ENCODE results near the gene SPEF1.

The SPEF1 gene

GRCh38 chr20:3743251-3743650 is 38.0 kb downstream of the SPEF1 start:
- Histone ChIP-seq H3K9me2 (ENCODE audit: low read depth, low read length) (no peaks in the 10 kb centered on the region), H3K27ac (ENCODE audit: low read depth, low read length, poor library complexity, severe bottlenecking) (no peak overlapping the region), H3F3A (ENCODE audit: insufficient read depth, low read length) (no peaks in the 10 kb centered on the region), H3K79me2 (ENCODE audit: insufficient read depth, low read length) (no peaks in the 10 kb centered on the region), H3K4me1 (ENCODE audit: insufficient read depth, low read length, severe bottlenecking) (no peaks in the 10 kb centered on the region), H3K9me3 (ENCODE audit: low read length) (no peaks in the 10 kb centered on the region), H3K9ac (ENCODE audit: low read length) (no peak overlapping the region), H3K27me3 (ENCODE audit: insufficient read depth, low read length) (peaks cover 10% of the 10 kb centered on the region; the same call in 1 of the 2 replicates), H3K36me3 (ENCODE audit: insufficient read depth, low read length) (no peaks in the 10 kb centered on the region), H3K4me2 (ENCODE audit: low read length) (no peak overlapping the region), H2AFZ (ENCODE audit: low read length) (no peak overlapping the region), H4K20me1 (ENCODE audit: insufficient read depth, low read length) (no peaks in the 10 kb centered on the region), H3K4me3 (ENCODE audit: low read depth, low read length, poor library complexity, severe bottlenecking) (no peak overlapping the region)
- TF ChIP-seq EZH2 (IDR thresholded peaks at IDR 0.05; ENCODE audit: borderline replicate concordance, low read length) (no peak), CTCF (IDR thresholded peaks at IDR 0.05; ENCODE audit: low read length) (no peak)

- Histone ChIP-seq H3K4me3 (ENCODE audit: low read depth, low read length, poor library complexity, severe bottlenecking) (no peak overlapping the region), H3K27ac (ENCODE audit: low read depth, low read length, poor library complexity, severe bottlenecking) (no peak overlapping the region), H4K20me1 (ENCODE audit: insufficient read depth, low read length) (no peaks in the 10 kb centered on the region), H3K4me2 (ENCODE audit: low read length) (no peak overlapping the region), H2AFZ (ENCODE audit: low read length) (no peak overlapping the region), H3F3A (ENCODE audit: insufficient read depth, low read length) (no peaks in the 10 kb centered on the region), H3K36me3 (ENCODE audit: insufficient read depth, low read length) (no peaks in the 10 kb centered on the region), H3K9ac (ENCODE audit: low read length) (no peak overlapping the region), H3K9me2 (ENCODE audit: low read depth, low read length) (no peaks in the 10 kb centered on the region), H3K9me3 (ENCODE audit: low read length) (no peaks in the 10 kb centered on the region), H3K4me1 (ENCODE audit: insufficient read depth, low read length, severe bottlenecking) (no peaks in the 10 kb centered on the region), H3K79me2 (ENCODE audit: insufficient read depth, low read length) (no peaks in the 10 kb centered on the region), H3K27me3 (ENCODE audit: insufficient read depth, low read length) (peaks cover 9% of the 10 kb centered on the region; the same call in 1 of the 2 replicates)
- TF ChIP-seq EZH2 (IDR thresholded peaks at IDR 0.05; ENCODE audit: borderline replicate concordance, low read length): no peak
These were observed 39.3 kb downstream of the SPEF1 start for GRCh38 chr20:3741836-3742458.

- TF ChIP-seq EZH2 (IDR thresholded peaks at IDR 0.05; ENCODE audit: borderline replicate concordance, low read length): no peak
- TF ChIP-seq CTCF (IDR thresholded peaks at IDR 0.05; ENCODE audit: low read length): no peak
- Histone ChIP-seq H3K9ac (ENCODE audit: low read length) (no peak overlapping the region), H3K9me2 (ENCODE audit: low read depth, low read length) (no peaks in the 10 kb centered on the region), H3K4me2 (ENCODE audit: low read length) (no peak overlapping the region), H3K27ac (ENCODE audit: low read depth, low read length, poor library complexity, severe bottlenecking) (no peak overlapping the region), H3K27me3 (ENCODE audit: insufficient read depth, low read length) (peaks cover 5% of the 10 kb centered on the region; the same call in 1 of the 2 replicates), H3K9me3 (ENCODE audit: low read length) (no peaks in the 10 kb centered on the region), H3K79me2 (ENCODE audit: insufficient read depth, low read length) (no peaks in the 10 kb centered on the region), H4K20me1 (ENCODE audit: insufficient read depth, low read length) (no peaks in the 10 kb centered on the region), H3K36me3 (ENCODE audit: insufficient read depth, low read length) (no peaks in the 10 kb centered on the region), H2AFZ (ENCODE audit: low read length) (no peak overlapping the region), H3K4me3 (ENCODE audit: low read depth, low read length, poor library complexity, severe bottlenecking) (no peak overlapping the region), H3K4me1 (ENCODE audit: insufficient read depth, low read length, severe bottlenecking) (no peaks in the 10 kb centered on the region), H3F3A (ENCODE audit: insufficient read depth, low read length) (no peaks in the 10 kb centered on the region)
These were observed 40.5 kb downstream of the SPEF1 start for GRCh38 chr20:3740615-3741301.
